Stimulated activated CD4-positive, alpha-beta T cell treated with anti-CD3 and anti-CD28 coated beads, Interleukin-4, amount 100 ng/mL, for 1 hour (primary cell): ENCODE results near the gene GRID2.

ENCODE experiments used
- DNase-seq: peaks from one replicate; pipeline ENCODE4 v3.0.0-alpha.2; 2020

Gene GRID2

GRCh38 chr4:93446038-93446437 is 1142.3 kb downstream of the GRID2 start:
- no peak for DNase-seq

- no peak for DNase-seq
Measured at GRCh38 chr4:93448691-93449293, 1145.0 kb downstream of the GRID2 start.

DNA sequence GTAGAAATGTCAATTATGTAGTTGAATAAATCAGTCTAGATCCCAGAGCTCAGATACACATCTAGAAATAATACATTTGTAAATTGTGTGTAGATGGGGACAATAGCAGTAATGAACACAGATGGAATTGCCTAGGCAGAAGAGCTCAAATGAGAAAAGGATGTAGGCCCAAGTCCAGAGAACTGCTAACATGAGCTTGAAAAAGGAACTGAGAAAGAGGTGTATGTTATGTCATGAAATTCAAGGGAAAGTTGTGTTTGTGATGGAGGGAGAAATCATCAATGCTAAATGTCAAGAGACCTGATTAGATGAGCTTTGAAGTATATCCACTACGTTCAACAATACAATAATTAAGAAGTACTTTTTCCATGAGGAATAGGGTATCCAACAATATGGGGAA is 1148.2 kb downstream of the GRID2 start:
- no peak for DNase-seq

DNA sequence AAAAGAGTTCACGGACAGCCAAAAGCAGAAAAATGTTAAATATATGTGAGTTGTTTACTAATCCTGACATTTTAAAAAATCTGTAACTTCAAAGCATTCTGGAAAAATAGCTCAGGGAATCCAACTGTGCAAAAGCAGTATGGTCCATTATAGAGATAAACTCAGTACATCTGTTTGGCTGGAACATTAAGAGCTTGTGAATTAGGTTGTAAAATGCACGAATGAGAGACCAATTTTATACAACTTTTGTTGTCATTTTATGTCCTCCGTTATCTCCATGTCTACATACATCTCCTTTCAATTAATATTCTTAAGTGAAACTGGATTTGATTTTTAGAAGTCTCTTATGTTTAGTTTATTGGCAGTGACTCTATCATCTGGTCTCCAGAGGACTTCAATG is 1157.8 kb downstream of the GRID2 start:
- DNase-seq: no peak

DNA sequence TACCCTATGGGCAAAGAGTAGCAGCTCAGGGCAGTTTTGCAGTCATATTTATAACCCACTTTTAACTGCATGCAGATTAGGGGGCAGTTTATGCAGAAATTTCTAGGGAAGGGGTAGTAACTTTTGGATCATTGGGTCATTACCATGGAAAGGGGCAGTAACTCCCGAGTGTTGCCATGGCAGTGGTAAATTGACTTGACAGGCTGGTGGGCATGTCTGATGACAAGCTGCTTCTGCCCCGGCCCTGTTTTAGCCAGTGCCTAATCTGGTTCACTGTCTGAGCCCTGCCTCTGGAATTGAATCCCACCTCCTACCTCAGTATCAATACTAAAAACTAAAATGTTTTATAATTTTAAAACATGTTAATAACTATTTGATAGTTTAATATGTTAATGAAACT is 1162.7 kb downstream of the GRID2 start:
- no peak for DNase-seq

GRCh38 chr4:93467484-93468155 is 1163.9 kb downstream of the GRID2 start:
- DNase-seq: no peak

- no peak for DNase-seq
Measured at GRCh38 chr4:93469560-93469959, 1165.8 kb downstream of the GRID2 start.

- DNase-seq: no peak
Measured at GRCh38 chr4:93475730-93476129, 1172.0 kb downstream of the GRID2 start.

GRCh38 chr4:93478805-93479204 is 1175.0 kb downstream of the GRID2 start:
- DNase-seq: no peak

GRCh38 chr4:93480452-93480851 is 1176.7 kb downstream of the GRID2 start:
- DNase-seq: no peak

DNA sequence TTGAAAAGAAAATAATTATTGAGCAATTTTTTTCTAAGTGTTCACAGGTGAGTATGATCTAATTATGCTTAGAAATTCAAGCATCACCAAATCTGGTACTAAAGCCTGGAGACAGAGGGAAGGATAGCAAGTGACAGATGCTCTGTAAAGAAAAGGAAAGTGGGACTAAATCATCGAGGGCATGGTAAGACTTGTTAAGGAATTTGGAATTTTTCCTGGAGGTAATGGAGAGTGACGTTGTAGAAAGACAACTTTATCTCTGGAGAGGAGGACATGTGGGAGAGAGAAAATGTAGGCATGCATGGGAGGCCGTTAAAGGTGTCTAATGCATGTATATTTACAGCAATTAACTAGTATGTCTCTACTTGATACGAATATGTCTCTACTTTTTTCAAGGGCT is 1191.6 kb downstream of the GRID2 start:
- DNase-seq: no peak

GRCh38 chr4:93501244-93501643 is 1197.5 kb downstream of the GRID2 start:
- no peak for DNase-seq

GRCh38 chr4:93501946-93502345 is 1198.2 kb downstream of the GRID2 start:
- DNase-seq: no peak

DNA sequence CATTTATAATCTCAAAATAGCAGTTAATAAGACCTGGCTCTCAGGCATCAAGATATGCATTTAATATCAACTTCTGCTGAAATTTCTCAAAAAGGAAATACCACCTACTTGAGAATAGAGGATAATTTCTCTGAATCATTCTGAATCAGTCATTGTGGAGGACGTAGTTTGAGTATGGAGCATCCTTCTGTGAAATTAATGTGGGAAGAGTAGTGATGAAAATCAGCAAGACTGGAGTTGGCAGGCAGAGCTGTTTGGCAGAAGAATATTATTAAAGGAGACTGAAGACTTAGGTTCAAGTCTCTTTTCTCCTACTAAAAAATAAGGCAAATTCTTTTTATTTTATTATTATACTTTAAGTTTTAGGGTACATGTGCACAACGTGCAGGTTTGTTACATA is 1199.2 kb downstream of the GRID2 start:
- DNase-seq: no peak

DNA sequence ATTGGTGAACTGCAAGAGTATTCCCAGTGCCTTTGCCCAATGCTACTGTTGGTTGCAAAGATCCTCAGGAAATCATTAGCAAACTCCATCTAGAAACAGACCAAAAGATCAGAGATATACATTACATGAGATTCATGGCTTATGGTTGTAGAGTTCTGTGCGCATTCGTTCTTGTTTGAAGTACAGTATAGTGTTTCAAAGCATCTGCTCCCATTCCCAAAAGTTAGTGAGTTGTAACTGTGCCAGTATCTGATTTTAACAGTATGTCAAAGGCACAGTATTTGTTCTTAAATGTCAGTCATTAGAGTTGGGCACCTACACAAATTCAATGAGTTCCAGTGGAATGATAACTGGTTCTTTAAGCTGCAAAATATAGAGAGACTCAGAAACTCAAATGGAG is 1210.1 kb downstream of the GRID2 start:
- no peak for DNase-seq

DNA sequence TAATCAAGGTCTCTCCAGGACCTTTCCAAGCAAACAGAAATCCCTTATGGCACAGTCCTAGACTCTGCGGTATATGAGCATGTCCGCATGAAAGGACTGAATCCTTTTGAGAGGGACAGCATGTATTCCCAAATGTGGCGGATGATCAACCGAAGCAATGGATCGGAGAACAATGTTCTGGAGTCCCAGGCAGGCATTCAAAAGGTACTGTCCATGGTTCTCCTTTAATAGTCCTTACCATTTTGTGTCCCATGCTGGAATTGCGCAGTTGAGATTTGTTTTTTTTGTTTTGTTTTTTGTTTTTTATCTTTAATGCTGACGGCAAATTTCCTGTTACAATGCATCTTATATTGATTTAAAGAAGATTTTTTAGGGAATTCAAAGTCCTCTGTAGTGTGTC is 1211.4 kb downstream of the GRID2 start:
- DNase-seq: no peak

GRCh38 chr4:93529692-93530372 is 1226.1 kb downstream of the GRID2 start:
- DNase-seq: no peak

- no peak for DNase-seq
Measured at GRCh38 chr4:93532234-93532633, 1228.5 kb downstream of the GRID2 start.

GRCh38 chr4:93540562-93540961 is 1236.8 kb downstream of the GRID2 start:
- DNase-seq: no peak

GRCh38 chr4:93561842-93562241 is 1258.1 kb downstream of the GRID2 start:
- DNase-seq: no peak

GRCh38 chr4:93568758-93569157 is 1265.0 kb downstream of the GRID2 start:
- DNase-seq: no peak

GRCh38 chr4:93573285-93573684 is 1269.5 kb downstream of the GRID2 start:
- DNase-seq: no peak

- no peak for DNase-seq
Measured at GRCh38 chr4:93578942-93579341, 1275.2 kb downstream of the GRID2 start.

DNA sequence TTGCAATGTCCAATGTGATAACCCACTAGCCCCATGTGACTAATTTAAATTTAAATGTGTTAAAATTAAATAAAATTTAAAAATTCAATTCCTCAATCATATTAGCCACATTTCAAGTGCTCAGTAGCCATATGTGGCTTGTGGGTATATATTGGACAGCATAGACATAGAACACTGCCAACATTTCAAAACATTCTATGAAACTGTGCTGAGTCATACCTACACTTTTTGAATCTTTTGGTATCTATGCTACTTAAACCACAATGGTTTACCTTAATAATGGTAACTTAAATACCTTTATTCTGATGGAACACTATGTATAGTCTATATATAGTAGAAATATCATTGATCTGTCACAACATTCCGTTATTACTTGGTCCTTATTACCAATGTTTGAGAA is 1301.4 kb downstream of the GRID2 start:
- no peak for DNase-seq

- no peak for DNase-seq
Measured at GRCh38 chr4:93617606-93618005, 1313.8 kb downstream of the GRID2 start.
